ENCODE data around the gene PRKCB.
"Not testable (repeated sequence)": the region's sequence is repeated elsewhere in the genome, so short reads cannot be mapped to it uniquely, and the experiment has no call there.

The PRKCB gene

DNA sequence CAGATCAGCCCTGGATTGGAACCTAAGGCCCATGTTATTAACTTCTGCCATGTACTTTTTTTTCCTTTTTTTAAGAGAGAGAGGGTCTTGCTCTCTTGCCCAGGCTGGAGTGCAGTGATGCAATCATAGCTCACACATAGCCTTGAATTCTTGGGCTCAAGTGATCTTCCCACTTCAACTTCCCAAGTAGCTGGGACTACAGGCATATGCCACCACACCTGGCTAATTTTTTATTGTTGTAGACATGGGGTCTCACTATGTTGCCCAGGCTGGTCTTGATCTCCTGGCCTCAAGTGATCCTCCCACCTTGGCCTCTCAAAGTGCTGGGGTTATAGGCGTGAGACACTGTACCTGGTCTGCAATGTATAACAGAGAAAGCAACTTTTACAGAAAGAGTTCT lies 194.1 kb downstream of the PRKCB start:
- in situ Hi-C loops (cut with HindIII; ENCODE audit: low sequenced_read_pairs), result not testable (repeated sequence)

DNA sequence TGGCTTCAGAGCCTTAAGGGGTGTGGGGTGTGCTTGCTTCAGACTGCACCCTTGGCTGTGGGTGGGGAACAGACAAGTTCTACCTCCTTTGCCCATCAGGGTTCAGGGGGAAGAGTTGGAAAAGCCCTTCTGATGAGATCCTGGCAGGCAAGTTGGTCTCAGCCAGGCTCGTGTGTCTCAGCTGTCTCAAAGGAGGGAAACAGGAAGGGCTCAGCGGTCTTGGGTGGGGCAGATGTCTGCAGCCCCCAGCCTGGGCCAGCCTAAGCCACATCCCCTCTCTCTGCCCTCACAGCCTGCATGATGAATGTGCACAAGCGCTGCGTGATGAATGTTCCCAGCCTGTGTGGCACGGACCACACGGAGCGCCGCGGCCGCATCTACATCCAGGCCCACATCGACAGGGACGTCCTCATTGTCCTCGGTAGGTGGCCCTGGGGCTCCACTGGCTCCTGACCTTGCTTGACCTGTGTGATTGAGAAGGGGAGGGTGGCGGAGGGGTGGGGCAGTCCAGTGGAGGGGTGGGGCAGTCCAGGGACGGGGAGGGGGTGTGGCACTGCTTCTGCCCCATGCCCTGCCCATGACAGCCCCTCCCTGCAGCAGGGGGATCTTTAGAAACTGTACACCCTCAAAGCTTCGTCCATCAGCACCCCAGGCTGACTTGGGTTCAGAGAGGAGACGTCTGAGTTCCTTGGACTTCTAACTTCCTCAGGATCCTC lies 199.5 kb downstream of the PRKCB start:
- in situ Hi-C loops (cut with HindIII; ENCODE audit: low sequenced_read_pairs), result no loop called here

DNA sequence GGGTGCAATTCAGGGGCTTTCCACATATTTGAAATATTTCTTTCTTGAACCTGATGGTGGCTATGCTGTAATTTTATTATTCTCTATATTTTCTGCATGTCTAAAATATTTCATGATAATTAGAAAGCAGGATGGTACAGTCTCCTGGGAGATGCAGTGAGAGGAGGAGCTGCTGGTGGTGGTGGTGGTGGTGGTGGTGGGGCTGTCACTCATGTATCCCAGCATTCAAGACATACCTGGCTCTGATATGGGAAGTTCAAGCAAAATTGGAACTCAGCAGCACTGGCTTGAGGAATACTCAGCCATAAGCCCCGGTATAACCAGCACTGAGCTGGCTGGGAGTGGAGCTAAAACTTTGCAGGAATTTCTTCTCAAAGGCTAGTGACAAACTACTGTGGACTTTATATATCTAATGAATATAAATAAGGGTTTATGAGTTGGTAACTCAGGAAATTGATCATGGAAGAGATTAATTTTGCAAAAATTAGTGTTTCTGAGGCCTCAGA lies 200.3 kb downstream of the PRKCB start:
- in situ Hi-C loops (cut with HindIII; ENCODE audit: low sequenced_read_pairs), result no loop called here

DNA sequence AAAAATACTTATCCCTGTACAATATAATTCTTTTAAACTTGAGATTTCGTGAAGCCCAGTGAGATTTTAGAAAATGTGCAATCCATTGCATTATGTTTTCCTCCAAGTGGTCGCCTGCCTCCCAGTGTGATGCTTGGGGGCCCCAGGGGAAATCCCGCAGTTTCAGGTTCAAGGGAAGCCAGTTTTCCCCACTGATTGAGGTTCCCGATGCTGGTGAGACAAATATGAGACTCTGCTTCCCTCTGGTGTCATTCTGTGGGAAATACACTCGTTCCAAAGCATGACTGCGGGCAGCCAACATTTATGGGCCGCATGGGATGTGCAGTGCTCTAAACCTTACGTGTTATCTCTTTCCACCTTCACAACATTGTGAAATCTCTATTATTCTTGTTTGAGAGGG lies 200.8 kb downstream of the PRKCB start:
- in situ Hi-C loops (cut with HindIII; ENCODE audit: low sequenced_read_pairs), result no loop called here

DNA sequence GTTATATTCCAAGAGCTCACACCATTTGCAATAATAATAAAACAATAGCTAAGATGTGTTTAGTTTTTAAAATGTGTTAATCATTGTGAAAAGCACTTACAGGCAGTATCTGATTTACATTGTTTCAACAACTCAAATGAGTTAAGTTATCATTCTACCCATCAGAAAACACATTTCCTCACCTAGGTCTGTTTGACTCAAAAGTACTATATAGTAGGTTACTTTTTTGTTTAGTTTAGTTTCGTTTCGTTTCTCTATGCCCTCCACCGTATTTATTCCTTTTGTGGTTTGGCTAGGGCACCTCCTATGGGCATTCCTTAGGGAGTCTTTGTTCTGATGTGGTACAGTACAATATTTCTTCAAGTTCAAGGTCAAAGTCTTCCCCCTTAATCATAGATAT lies 201.6 kb downstream of the PRKCB start:
- in situ Hi-C loops (cut with HindIII; ENCODE audit: low sequenced_read_pairs), result no loop called here

DNA sequence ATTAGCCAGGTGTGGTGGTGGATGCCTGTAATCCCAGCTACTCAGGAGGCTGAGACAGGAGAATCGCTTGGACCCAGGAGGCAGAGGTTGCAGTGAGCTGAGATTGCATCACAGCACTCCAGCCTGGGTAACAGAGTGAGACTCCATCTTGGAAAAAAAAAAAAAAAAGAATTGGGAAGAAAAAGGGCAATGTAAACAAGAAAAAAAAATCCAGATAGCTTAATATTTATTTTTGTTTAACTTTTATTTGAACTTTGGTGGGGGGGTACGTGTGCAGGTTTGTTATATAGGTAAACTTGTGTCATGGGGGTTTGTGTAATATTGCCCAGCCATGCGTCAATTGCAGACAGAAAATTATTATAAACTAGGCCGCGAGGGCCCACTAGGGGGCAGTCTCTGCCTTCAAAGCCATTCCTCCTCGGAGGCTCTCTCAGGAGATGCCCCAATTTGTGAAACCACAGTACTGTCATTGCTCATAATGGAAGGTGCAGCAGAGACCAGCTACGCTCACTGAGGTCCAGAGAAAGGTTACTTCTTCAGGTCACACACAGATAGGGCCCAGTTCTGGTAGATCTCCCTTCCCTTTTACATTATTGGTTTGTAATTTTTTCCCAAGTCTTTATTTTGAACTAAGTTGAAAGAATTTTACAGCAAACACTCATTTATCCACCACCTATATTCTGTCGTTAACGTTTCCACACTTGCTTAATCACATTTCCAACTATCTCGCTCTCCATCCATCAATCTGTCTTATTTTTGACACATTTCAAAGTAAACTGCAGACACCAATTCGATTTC lies 206.2 kb downstream of the PRKCB start:
- in situ Hi-C loops (cut with HindIII; ENCODE audit: low sequenced_read_pairs), result no loop called here

DNA sequence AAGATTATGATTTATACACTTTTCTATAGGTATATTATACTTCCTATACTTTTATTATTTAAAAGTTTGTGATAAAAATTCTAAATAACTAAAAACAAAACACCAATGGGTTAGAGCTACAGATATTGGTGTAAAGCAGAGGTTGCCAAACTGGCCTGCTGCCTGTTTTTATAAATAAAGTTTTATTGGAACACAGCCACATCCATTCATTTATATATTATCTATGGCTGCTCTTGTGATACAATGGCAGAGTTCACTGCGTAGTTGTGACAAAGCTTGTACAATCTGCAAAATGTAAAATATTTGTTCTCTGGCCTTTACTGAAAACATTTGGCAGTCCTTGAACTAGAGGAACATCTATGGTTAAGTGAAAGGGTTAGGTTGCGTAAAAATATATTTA lies 208.7 kb downstream of the PRKCB start:
- in situ Hi-C loops (cut with HindIII; ENCODE audit: low sequenced_read_pairs), result no loop called here

DNA sequence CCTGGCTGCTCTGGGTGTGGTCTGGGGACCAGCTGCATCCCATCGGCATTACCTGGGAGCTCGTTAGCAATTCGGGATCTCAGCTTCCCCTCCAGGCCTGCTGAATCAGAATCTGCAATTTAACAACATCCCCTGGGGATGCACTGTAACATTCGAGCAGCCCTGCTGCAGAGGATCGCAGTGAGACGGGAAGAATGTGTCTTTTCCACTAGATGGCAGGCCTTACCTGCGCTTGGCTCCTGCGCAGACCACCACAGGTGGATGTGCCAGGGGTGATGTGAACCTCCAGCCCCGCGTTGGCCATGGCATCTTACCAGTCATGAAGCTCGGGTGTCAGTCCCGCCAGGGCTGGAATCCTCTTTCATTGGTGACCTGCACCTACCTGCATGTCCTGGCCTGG lies 209.9 kb downstream of the PRKCB start:
- in situ Hi-C loops (cut with HindIII; ENCODE audit: low sequenced_read_pairs), result no loop called here

DNA sequence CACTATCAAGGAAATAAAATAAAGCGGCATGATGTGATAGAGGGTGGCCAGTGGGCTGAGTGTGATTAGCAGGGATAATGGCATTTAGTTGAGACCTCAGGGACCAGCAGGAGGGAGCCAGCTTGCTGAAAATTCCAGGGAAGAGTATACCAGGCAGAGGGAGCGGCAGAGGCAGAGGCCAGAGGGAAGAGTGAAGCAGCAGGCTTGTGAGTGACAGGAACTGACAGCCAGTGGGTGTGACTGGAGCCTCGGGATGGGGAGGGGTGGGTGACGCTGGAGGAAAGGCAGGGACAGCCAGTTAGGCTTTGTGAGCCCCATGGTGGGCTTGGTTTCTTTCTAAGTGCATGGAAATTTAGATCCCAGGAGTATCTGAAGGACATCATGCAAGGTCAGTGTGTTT lies 210.7 kb downstream of the PRKCB start:
- in situ Hi-C loops (cut with HindIII; ENCODE audit: low sequenced_read_pairs), result no loop called here

DNA sequence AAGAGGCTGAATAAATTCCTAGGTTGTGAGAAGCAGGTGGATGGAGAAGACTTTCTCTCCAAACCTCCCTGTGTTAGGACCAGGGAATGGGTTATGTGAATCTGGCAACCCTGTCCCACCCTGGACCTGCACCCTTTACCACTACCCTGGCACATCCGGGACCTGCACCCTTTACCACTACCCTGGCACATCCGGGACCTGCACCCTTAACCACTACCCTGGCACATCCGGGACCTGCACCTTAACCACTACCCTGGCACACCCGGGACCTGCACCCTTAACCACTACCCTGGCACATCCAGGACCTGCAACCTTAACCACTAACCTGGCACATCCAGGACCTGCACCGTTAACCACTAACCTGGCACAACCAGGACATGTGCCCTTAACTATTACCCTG lies 213.3 kb downstream of the PRKCB start:
- in situ Hi-C loops (cut with HindIII; ENCODE audit: low sequenced_read_pairs), result no loop called here

DNA sequence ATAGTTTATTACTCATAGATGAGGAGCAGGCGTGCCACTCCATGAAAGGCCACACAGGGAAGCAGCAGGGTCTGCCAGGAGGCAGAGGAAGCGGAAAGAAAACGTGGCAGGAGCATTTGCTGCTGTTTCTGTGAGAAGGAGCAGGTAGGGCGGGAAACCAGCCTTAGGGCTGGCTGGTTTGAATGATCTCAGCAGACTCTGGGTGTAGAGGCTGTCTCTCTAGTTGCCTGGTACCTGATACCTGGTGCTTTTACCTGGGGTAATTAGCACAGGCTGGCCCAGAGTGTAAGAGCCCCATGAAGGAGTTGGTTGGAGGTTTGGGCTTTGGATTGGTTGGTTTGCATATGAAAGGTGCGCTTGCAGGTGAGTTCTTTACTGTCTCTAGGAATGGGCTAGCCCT lies 215.3 kb downstream of the PRKCB start:
- in situ Hi-C loops (cut with HindIII; ENCODE audit: low sequenced_read_pairs), result no loop called here

DNA sequence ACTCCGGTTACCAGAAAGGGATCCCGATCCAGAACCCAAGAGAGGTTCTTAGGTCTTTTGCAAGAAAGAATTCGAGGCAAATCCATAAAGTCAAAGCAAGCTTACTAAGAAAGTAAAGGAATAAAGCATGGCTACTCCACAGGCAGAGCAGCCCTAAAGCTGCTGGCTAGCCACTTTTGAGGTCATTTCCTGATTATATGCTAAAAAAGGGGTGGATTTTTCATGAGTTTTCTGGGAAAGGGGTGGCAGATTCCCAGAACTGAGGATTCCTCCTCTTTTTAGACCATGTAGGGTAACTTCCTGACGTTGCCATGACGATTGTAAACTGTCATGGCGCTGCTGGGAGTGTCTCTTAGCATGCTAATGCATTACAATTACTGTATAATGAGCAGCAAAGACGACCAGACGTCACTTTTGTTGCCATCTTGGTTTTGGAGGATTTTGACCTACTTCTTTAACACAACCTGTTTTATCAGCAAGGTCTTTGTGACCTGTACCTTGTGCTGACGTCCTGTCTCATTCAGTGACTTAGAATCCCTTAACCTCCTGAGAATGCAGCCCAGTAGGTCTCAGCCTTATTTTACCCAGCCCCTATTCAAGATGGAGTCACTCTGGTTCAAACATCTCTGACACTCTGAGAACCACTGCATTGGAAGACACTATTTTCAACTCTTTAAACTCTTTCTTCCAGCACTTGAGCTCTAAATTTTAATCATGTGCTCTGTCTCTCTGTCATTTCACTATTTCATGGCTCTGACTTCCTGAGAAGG lies 216.7 kb downstream of the PRKCB start:
- in situ Hi-C loops (cut with HindIII; ENCODE audit: low sequenced_read_pairs), result no loop called here

DNA sequence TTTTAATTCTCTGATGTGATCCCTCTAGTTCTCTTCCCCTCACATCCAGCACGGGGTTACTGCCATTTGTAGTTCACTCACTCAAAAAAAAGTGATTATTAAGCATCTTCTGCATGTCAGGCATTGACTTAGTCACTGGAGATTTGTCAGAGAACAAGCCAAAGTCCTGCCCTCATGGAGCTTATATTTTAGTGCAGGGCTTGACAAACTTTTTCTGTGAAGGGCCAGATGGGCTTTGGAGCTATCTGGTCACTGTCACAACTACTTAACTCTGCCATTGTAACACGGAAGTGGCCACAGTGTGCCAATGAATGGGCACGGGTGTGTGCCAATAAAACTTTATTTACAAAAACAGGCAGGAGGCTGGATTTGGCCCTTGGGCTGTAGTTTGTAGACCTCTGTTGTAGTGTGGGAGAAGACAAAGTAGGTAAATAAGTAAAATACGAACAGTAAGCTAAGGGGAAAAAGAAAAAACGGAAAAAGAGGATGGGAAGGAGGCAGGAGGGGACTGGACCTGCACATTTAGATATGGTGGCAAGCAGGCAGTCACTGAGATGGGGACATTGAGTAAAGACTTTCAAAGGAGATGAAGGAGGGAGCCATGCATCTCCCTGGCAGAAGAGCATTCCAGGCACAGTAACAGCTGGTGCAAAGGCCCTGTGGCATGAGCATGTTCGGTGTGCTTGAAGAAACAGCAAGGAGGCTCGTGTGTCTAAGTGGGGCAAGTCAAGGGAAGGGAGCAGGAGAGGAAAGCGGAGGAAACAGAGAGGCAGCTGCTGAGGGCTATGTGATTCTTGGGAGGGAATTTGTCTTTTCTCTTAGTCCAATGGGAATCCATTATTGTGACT lies 217.5 kb downstream of the PRKCB start:
- in situ Hi-C loops (cut with HindIII; ENCODE audit: low sequenced_read_pairs), result no loop called here

DNA sequence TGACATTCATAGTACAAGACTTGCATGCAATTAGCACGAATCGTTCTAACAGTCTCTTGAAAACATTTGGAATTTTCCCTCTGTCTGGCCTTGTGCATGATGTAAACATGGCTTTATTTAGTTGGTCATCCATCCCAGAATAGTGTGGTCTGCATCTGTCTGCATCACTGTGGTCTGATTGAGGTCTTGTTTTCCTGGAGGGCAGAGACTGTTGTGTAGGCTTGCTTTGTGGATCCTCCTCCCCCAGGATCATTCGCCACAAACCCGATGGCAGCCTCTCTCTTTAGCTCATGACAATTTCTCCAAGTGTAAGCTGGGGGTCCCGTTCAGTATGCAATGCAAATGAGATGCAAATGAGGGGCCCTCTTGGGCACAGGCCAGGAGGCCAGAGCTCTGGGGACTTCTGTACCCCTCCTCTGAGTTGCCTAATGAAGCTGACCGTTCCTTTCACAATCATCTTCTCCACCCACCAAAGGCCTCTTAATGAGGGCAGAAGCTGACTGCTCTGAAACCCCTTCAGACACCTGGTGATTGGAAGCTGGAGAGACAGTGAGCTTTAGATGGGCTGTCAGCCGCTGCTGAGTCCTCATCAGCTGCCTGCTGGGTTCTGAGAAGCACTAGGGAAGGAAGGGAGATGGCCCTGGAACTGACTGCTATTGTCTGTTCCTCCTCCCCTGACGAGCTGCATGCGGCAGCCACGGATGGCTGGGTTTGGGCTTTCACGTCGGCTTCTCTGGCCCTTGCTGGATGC lies 219.1 kb downstream of the PRKCB start:
- in situ Hi-C loops (cut with HindIII; ENCODE audit: low sequenced_read_pairs), result no loop called here

DNA sequence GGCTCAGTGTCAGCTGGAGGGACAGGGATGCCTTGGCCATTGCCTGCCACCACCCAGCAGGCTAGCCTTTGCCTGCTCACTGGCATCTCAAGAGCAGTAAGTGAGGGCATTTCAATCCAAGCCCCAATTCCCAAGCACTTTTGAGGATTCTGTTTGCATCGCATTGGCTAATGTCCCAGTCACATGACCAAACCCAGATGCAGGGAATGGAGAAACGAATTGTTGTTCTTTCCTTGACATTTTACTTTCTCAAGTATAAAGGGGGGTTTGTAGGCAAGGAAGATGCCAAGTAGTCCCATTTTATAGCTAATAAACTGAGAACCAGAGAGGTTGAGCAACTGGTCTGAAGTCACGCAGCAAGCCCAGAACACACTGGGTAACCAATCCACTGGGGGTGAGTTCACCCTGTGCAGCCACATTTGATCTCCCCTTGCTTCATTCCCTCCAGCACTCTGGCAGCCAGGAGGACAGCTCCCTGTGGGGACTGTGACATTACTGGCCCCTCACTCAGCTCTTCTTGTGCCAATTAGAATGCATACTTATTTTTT lies 226.6 kb downstream of the PRKCB start:
- in situ Hi-C loops (cut with HindIII; ENCODE audit: low sequenced_read_pairs), result no loop called here

DNA sequence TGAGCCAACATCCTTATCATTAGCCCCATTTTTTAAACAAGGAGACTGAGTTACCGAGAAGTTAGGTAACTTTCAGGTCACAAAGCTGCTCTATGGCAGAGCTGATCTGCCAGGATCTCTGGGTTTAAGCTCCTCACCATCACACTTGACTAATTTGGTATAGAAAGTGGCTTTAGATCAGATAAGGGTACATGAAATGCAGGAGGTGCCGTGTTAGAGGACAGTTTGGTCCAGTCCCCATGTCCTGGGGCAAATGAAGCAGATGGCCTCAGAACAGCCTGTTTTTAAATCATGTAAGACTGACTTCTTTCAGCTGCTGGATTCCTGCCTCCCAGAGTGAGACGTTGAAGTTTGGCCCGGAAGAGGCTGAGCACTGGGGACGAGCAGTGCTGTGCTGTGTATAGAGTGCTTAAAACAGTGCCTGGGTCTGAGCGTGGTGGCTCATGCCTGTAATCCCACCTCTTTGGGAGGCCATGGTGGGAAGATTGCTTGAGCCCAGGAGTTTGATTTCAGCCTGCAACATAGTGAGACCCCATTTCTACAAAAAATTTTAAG lies 233.3 kb downstream of the PRKCB start:
- in situ Hi-C loops (cut with HindIII; ENCODE audit: low sequenced_read_pairs), result no loop called here

DNA sequence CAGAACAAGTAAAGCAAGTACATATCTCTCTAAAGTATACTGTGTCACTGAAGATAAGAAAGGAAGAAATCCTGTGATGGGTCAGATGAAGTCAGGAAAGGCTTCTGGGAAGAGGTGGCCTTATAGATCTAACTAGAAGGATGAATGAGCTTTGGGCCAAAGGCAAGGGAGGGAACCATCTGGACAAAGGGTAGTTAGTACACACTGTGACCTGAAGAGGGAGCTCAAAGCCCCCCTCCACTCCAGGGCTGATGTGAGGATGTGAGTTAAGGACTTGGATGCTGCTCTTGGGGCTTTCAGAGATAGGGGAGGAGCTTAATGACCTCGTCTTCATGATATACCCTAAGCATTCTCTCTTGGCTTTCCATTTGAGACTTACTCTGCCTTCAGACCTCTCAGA lies 235.1 kb downstream of the PRKCB start:
- in situ Hi-C loops (cut with HindIII; ENCODE audit: low sequenced_read_pairs), result no loop called here

DNA sequence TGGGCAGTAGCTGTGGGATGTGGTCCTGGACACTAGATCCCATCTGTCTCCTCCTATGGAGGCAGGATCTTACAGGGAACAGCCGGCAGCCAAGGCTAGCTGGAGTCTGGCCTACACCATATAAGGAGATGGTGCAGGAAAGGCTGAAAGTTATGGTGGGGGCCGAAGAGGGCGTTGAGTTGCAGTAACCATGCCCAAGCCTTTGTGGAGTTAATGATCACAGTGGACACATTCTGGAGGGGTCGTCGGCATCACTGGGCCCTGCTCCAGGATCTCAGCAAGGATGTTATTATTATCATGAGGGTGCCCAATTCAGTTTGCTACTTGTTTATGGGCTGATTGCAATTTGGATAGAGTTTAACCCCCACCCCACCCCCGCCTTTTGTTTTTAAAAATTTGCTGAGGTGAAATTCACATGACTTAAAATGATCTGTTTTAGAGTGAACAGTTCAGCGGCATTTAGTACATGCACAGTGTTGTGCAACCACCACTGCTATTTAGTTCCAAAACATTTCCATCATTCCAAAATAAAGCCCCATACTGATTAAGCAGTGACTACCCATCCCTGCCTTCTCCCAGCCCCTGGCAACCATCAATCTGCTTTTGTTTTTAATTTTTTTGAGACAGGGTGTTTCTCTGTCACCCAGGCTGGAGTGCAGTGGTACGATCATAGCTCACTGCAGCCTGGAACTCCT lies 236.0 kb downstream of the PRKCB start:
- in situ Hi-C loops (cut with HindIII; ENCODE audit: low sequenced_read_pairs), result no loop called here

DNA sequence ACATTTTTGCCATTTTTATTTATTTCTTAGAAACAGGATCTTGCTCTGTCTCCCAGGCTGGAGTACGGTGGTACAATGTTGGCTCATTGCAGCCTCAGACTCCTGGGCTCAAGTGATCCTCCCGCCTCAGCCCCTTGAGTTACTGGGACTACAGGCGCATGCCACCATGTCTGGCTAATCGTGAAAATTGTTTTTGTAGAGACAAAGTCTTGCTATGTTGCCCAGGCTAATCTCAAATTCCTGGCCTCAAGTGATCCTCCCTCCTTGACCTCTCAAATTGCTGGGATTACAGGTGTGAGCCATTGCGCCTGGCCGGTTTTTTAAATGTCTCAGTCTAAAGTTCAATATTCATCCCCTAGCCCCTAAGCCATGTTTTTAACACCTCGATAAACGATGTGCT lies 237.5 kb downstream of the PRKCB start:
- in situ Hi-C loops (cut with HindIII; ENCODE audit: low sequenced_read_pairs), result no loop called here

Measured in endothelial cell of hepatic sinusoid (primary cell).